Activated T-cell treated with anti-CD3 and anti-CD28 coated beads, Interleukin-2, amount 50 U/mL, for 72 hours (primary cell): ENCODE measurements around the gene DNAJB8. TPM values are rescaled to one million over a fixed set of nuclear protein-coding genes. Genes with fewer than 3 reads are reported as not detected.

Experiments used
- ATAC-seq, 2 donors: fragments of 150-1000 bp; cut with Tn5 transposase; replicated peaks in 1 of 2; 2 replicates each; pipeline ENCODE4 v1.10.0; 2021; ENCODE audit warnings: moderate library complexity in 2 of 2, mild to moderate bottlenecking in 1 of 2
- DNase-seq, 2 donors: peaks; one replicate each; pipeline ENCODE4 v3.0.0; 2021 to 2022; ENCODE audit warnings: mixed read lengths in 1 of 2
- H3K27ac Mint-ChIP-seq: one replicate; pipeline ENCODE4 v1.8.0; 2022; ENCODE audit warnings: mild to moderate bottlenecking, moderate library complexity, mixed read lengths
- H3K27me3 Mint-ChIP-seq: one replicate; pipeline ENCODE4 v1.8.0; 2022; ENCODE audit warnings: low read depth, mixed read lengths
- H3K36me3 Mint-ChIP-seq, 2 donors: one replicate each; pipeline ENCODE4 v1.8.0; 2022; ENCODE audit warnings: mixed read lengths in 2 of 2, mild to moderate bottlenecking in 1 of 2; ENCODE audit not compliant: insufficient read depth in 2 of 2
- H3K4me1 Mint-ChIP-seq: one replicate; pipeline ENCODE4 v1.8.0; 2022; ENCODE audit warnings: low read depth, mixed read lengths
- H3K4me3 Mint-ChIP-seq, 2 donors: one replicate each; pipeline ENCODE4 v1.8.0; 2022; ENCODE audit warnings: mild to moderate bottlenecking in 2 of 2, mixed read lengths in 2 of 2, moderate library complexity in 2 of 2
- H3K9me3 Mint-ChIP-seq, 2 donors: one replicate each; pipeline ENCODE4 v1.8.0; 2022; ENCODE audit warnings: mixed read lengths in 2 of 2
- total RNA-seq, 2 donors: library from RNA; stranded (reverse); gene quantifications; one replicate each; pipeline ENCODE4 v1.2.3, GENCODE V29; 2022

DNAJB8 gene
- total RNA-seq, 2 donors from 2014 or later: not detected

GRCh38 chr3:128452678-128453275 lies 13.9 kb downstream of the DNAJB8 start:
- Mint-ChIP-seq H3K4me3 (no peak overlapping the region), H3K27ac (no peak overlapping the region), H3K4me1 (peaks cover 34% of the 10 kb centered on the region), H3K27me3 (peaks cover 31% of the 10 kb centered on the region), H3K36me3 (peaks cover 14 to 19% of the 10 kb centered on the region in 2 donors), H3K9me3 (peaks cover 14 to 19% of the 10 kb centered on the region in 2 donors)
- ATAC-seq (no peak), DNase-seq (no peak)

DNA sequence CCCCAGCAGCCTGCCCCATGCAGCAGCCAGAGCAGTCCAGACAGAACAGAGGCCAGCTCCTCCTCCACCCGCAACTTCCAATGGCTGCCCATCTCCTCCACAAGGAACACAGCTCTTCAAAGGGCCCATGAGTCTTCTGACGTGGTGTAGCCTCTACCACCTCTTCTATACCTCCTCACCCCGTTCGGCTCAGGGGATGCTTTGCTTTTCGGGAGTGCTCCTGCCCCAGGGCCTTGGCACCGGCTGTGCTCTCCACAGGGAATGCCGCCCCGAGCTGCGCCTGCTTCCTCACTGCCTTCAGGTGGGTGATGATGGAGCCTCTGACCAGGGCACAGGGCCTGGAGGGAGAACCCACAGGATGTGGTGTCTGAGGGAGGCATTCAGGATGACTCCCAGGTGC lies 14.6 kb downstream of the DNAJB8 start:
- peaks cover 41% of the 10 kb centered on the region for H3K4me1 Mint-ChIP-seq
- no peak overlapping the region for H3K4me3 Mint-ChIP-seq
- H3K36me3 Mint-ChIP-seq: peaks cover 21 to 22% of the 10 kb centered on the region in 2 donors
- peaks cover 31% of the 10 kb centered on the region for H3K27me3 Mint-ChIP-seq
- no peak overlapping the region for H3K27ac Mint-ChIP-seq
- H3K9me3 Mint-ChIP-seq: peaks cover 17 to 24% of the 10 kb centered on the region in 2 donors
- ATAC-seq (no peak), DNase-seq (no peak)

GRCh38 chr3:128449111-128449638 lies 17.5 kb downstream of the DNAJB8 start:
- peaks cover 57% of the 10 kb centered on the region for H3K4me1 Mint-ChIP-seq
- H3K27me3 Mint-ChIP-seq: peaks cover 10% of the 10 kb centered on the region
- peak overlapping the region; percentile 43 to 78 for H3K4me3 Mint-ChIP-seq
- H3K27ac Mint-ChIP-seq: peak overlapping the region; percentile 43
- DNase-seq: no peak
- H3K9me3 Mint-ChIP-seq: peaks cover 29 to 42% of the 10 kb centered on the region in 2 donors
- ATAC-seq: no peak
- H3K36me3 Mint-ChIP-seq: peaks cover 31 to 37% of the 10 kb centered on the region in 2 donors

DNA sequence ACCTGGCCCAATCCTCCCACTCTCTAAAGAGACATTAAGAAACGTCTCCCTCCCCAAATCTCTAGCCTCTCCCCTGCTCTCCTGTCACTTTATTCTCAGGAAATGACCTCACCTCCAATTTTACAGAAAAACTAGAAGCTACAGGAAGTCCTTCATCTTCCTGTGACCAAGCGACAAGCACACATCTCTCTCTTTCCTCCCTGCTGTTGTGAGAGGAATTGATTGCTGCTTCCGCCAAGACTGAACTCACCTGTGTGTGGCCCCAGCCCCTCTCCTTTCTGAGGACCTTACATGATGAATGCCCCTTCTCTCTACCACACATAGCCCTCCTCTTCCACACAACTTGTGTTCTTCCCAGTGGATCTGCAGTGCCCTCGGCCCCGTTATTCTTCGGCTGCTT lies 18.2 kb downstream of the DNAJB8 start:
- Mint-ChIP-seq H3K27me3 (peaks cover 5% of the 10 kb centered on the region), H3K4me3 (peak overlapping the region; percentile 43 to 78), H3K9me3 (peaks cover 29 to 44% of the 10 kb centered on the region in 2 donors), H3K27ac (peak overlapping the region; percentile 43), H3K4me1 (peaks cover 57% of the 10 kb centered on the region), H3K36me3 (peaks cover 31 to 37% of the 10 kb centered on the region in 2 donors)
- ATAC-seq (peak; percentile 20 to 36), DNase-seq (peak; percentile 25 to 38)

- H3K27ac Mint-ChIP-seq: peak overlapping the region; percentile 91
- peaks cover 31 to 37% of the 10 kb centered on the region in 2 donors for H3K36me3 Mint-ChIP-seq
- peaks cover 57% of the 10 kb centered on the region for H3K4me1 Mint-ChIP-seq
- H3K4me3 Mint-ChIP-seq: peak overlapping the region; percentile 77 to 78
- peaks cover 5% of the 10 kb centered on the region for H3K27me3 Mint-ChIP-seq
- H3K9me3 Mint-ChIP-seq: peaks cover 29 to 44% of the 10 kb centered on the region in 2 donors
- peak; percentile 86 to 93 for DNase-seq
- ATAC-seq: peak; percentile 83 to 85
These were observed 19.1 kb downstream of the DNAJB8 start for GRCh38 chr3:128447561-128448013.

DNA sequence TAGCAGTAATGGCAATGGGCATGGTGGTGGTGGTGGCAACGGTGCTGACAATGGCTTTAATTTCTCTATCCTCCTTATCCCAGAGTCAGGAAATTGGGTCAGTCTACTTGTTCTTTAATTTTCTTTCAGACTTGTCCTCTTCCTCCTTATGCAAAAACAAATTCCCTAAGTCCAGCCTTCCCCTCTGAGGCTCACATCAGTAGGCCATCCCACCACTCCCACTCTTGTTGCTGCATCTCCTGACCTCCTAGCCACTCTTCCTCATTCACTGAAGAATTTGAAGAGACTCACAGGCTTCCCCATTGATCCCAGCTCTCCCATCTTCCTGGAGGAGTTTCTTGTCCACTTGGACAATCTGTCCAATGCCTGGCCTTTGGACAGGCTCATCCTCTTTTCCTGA lies 19.9 kb downstream of the DNAJB8 start:
- H3K4me1 Mint-ChIP-seq: peaks cover 57% of the 10 kb centered on the region
- peaks cover 4% of the 10 kb centered on the region for H3K27me3 Mint-ChIP-seq
- peak overlapping the region; percentile 77 to 78 for H3K4me3 Mint-ChIP-seq
- ATAC-seq: no peak
- DNase-seq: no peak
- H3K36me3 Mint-ChIP-seq: peaks cover 31 to 37% of the 10 kb centered on the region in 2 donors
- no peak overlapping the region for H3K27ac Mint-ChIP-seq
- peaks cover 29 to 44% of the 10 kb centered on the region in 2 donors for H3K9me3 Mint-ChIP-seq

GRCh38 chr3:128445357-128445756 lies 21.3 kb downstream of the DNAJB8 start:
- no peaks in the 10 kb centered on the region for H3K27me3 Mint-ChIP-seq
- H3K27ac Mint-ChIP-seq: no peak overlapping the region
- H3K9me3 Mint-ChIP-seq: peaks cover 22 to 36% of the 10 kb centered on the region in 2 donors
- H3K4me3 Mint-ChIP-seq: no peak overlapping the region
- DNase-seq: no peak
- H3K36me3 Mint-ChIP-seq: peaks cover 21 to 30% of the 10 kb centered on the region in 2 donors
- no peak for ATAC-seq
- H3K4me1 Mint-ChIP-seq: peaks cover 49% of the 10 kb centered on the region

GRCh38 chr3:128443771-128444170 lies 22.9 kb downstream of the DNAJB8 start:
- DNase-seq (no peak), ATAC-seq (no peak)
- H3K27me3 Mint-ChIP-seq: peaks cover 8% of the 10 kb centered on the region

DNA sequence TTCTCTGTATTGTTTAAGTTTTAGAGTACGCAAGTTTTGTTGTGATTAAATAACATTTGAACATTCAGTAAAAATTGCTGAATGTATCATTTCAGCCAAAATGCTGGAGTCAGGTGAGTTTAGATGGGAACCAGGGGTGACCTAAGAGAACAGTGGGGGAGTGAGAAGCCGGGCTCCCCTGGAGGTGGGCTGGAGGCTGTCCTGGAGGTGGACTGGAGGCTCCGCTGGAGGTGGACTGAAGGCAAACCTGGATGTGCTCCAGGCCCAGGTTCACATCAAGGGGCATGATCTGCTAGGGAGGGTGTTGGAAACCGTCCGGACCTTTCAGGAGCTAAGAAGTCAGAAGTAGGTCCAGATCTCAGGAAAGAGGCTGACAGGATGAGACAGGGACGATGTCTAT lies 23.7 kb downstream of the DNAJB8 start:
- ATAC-seq: no peak
- peaks cover 15 to 26% of the 10 kb centered on the region in 2 donors for H3K9me3 Mint-ChIP-seq
- H3K4me3 Mint-ChIP-seq: no peak overlapping the region
- H3K27ac Mint-ChIP-seq: no peak overlapping the region
- H3K36me3 Mint-ChIP-seq: peaks cover 13 to 23% of the 10 kb centered on the region in 2 donors
- DNase-seq: no peak
- peaks cover 8% of the 10 kb centered on the region for H3K27me3 Mint-ChIP-seq
- H3K4me1 Mint-ChIP-seq: peaks cover 24% of the 10 kb centered on the region

More at GRCh38 chr3:128443771-128444170, 22.9 kb downstream of the DNAJB8 start:
- H3K9me3 Mint-ChIP-seq: peaks cover 19 to 30% of the 10 kb centered on the region in 2 donors
- H3K27ac Mint-ChIP-seq: no peak overlapping the region
- no peak overlapping the region for H3K4me3 Mint-ChIP-seq
- peaks cover 33% of the 10 kb centered on the region for H3K4me1 Mint-ChIP-seq
- peaks cover 18 to 27% of the 10 kb centered on the region in 2 donors for H3K36me3 Mint-ChIP-seq

DNA sequence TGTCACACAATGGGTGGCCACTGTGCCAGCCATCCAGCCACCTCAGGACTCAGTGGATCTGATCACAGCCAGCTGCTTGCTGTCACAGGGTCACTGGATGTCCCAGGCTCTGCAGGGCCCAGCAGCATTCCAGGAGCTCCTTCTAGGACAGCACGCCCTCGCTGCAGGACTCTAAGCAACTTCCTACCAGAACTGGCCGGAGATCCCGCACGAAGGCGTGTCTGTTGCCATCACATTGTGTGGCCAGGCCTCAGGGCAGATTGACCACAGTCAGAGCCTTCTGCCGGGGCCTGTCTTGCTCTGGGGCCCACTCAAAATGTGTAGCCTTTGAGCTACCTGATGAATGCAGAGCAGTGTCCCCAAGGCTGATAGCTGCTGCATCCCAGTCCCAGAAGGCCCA lies 24.6 kb downstream of the DNAJB8 start:
- ATAC-seq (no peak), DNase-seq (no peak)
- H3K4me3 Mint-ChIP-seq: no peak overlapping the region
- peaks cover 8% of the 10 kb centered on the region for H3K27me3 Mint-ChIP-seq
- no peak overlapping the region for H3K27ac Mint-ChIP-seq
- peaks cover 16% of the 10 kb centered on the region for H3K4me1 Mint-ChIP-seq
- H3K9me3 Mint-ChIP-seq: peaks cover 11 to 19% of the 10 kb centered on the region in 2 donors
- H3K36me3 Mint-ChIP-seq: peaks cover 8 to 16% of the 10 kb centered on the region in 2 donors

DNA sequence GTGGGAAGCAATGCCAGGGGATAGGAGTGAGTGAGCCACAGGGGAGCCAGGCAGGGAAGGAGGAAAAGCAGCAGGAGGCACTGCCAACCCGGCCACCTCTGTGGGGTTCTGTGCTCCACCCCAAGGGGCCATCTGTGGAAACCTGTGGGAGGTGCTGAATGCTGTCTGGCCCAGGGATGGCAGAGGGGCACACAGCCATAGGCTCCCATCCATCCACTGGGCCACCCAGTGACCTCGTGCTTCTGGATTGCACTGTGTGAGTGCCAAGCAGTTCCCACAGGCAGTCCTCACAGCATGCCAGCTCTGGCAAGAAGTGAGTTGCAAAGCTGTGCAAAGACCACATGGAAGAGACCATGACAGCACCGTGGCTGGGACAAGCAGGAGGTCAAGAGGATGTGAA lies 27.5 kb downstream of the DNAJB8 start:
- no peaks in the 10 kb centered on the region for H3K4me1 Mint-ChIP-seq
- ATAC-seq (no peak), DNase-seq (no peak)
- peaks cover 8% of the 10 kb centered on the region for H3K27me3 Mint-ChIP-seq
- H3K27ac Mint-ChIP-seq: no peak overlapping the region
- no peaks in the 10 kb centered on the region for H3K36me3 Mint-ChIP-seq
- peaks cover 0 to 2% of the 10 kb centered on the region in 2 donors for H3K9me3 Mint-ChIP-seq
- no peak overlapping the region for H3K4me3 Mint-ChIP-seq

GRCh38 chr3:128438488-128439072 lies 28.1 kb downstream of the DNAJB8 start:
- no peaks in the 10 kb centered on the region for H3K9me3 Mint-ChIP-seq
- ATAC-seq: no peak
- DNase-seq: no peak
- H3K36me3 Mint-ChIP-seq: no peaks in the 10 kb centered on the region
- H3K4me3 Mint-ChIP-seq: no peak overlapping the region
- H3K27ac Mint-ChIP-seq: no peak overlapping the region
- H3K4me1 Mint-ChIP-seq: no peaks in the 10 kb centered on the region
- peaks cover 12% of the 10 kb centered on the region for H3K27me3 Mint-ChIP-seq

GRCh38 chr3:128436214-128436613 lies 30.5 kb downstream of the DNAJB8 start:
- H3K4me3 Mint-ChIP-seq: no peak overlapping the region
- no peaks in the 10 kb centered on the region for H3K9me3 Mint-ChIP-seq
- peaks cover 29% of the 10 kb centered on the region for H3K27me3 Mint-ChIP-seq
- no peak for ATAC-seq
- no peaks in the 10 kb centered on the region for H3K36me3 Mint-ChIP-seq
- H3K27ac Mint-ChIP-seq: no peak overlapping the region
- no peak for DNase-seq
- H3K4me1 Mint-ChIP-seq: peaks cover 12% of the 10 kb centered on the region
